Measurements from ENCODE around the gene CHI3L2.

Gene CHI3L2

DNA sequence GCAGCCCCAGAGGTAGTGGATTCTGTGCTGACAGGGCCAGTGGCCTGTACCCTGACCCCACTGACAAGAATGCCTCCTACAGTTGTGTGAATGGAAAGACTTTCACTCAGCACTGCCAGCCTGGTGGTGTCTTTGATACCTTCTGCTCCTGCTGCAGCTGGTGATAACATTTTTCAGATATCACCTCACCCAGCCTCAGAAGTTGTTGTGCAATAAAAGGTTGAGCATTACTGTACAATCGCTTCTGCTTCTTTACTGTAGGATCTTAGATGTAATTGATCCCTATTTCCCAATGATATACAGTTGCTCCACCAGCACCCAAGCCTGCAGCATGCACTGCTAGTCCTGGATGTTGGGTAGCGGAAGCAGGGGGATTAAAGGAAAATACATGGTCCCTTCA lies 58.4 kb downstream of the CHI3L2 start:
- intact Hi-C loops (cut with DNase I; ENCODE audit: low total_unique reads): no loop called here
- no peaks in the 10 kb centered on the region for H3K9me3 ChIP-seq
- H3K4me1 ChIP-seq: no peaks in the 10 kb centered on the region
- no peak overlapping the region for H3K4me3 ChIP-seq
- TF ChIP-seq, protein P1, sequence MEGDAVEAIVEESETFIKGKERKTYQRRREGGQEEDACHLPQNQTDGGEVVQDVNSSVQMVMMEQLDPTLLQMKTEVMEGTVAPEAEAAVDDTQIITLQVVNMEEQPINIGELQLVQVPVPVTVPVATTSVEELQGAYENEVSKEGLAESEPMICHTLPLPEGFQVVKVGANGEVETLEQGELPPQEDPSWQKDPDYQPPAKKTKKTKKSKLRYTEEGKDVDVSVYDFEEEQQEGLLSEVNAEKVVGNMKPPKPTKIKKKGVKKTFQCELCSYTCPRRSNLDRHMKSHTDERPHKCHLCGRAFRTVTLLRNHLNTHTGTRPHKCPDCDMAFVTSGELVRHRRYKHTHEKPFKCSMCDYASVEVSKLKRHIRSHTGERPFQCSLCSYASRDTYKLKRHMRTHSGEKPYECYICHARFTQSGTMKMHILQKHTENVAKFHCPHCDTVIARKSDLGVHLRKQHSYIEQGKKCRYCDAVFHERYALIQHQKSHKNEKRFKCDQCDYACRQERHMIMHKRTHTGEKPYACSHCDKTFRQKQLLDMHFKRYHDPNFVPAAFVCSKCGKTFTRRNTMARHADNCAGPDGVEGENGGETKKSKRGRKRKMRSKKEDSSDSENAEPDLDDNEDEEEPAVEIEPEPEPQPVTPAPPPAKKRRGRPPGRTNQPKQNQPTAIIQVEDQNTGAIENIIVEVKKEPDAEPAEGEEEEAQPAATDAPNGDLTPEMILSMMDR (IDR thresholded peaks at IDR 0.05): no peak
- H3K36me3 ChIP-seq: no peaks in the 10 kb centered on the region
- no peak for DNase-seq
- no peak overlapping the region for H3K27ac ChIP-seq
- H3K27me3 ChIP-seq: no peaks in the 10 kb centered on the region

- no peaks in the 10 kb centered on the region for H3K4me1 ChIP-seq
- no peaks in the 10 kb centered on the region for H3K9me3 ChIP-seq
- intact Hi-C loops (cut with DNase I; ENCODE audit: low total_unique reads): no loop called here
- H3K27me3 ChIP-seq: no peaks in the 10 kb centered on the region
- TF ChIP-seq, protein P1 (IDR thresholded peaks at IDR 0.05): no peak
- no peaks in the 10 kb centered on the region for H3K36me3 ChIP-seq
- H3K4me3 ChIP-seq: no peak overlapping the region
- DNase-seq: no peak
- H3K27ac ChIP-seq: no peak overlapping the region
These were observed 59.4 kb downstream of the CHI3L2 start for GRCh38 chr1:111286912-111287311.

DNA sequence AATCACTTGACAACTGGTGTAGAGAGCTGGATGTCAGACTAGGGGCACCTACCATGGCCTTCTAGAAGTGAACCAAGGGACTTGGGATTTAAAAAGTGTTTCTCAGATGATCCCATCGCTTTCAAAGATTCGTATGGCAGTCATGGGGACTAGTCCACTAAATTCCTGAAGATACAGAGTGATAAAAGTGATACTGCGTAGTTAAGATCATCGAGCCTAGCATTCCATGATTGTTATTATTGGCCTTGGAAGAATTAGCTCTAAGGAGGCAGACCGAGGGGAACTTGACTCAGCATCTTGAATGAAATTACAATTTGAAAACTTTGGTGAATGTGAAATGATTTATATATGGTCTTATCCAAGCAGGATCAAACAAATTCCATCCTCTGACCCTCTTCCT lies 61.9 kb downstream of the CHI3L2 start:
- no peaks in the 10 kb centered on the region for H3K36me3 ChIP-seq
- H3K27me3 ChIP-seq: no peaks in the 10 kb centered on the region
- intact Hi-C loops (cut with DNase I; ENCODE audit: low total_unique reads): no loop called here
- H3K4me3 ChIP-seq: no peak overlapping the region
- no peaks in the 10 kb centered on the region for H3K9me3 ChIP-seq
- no peak for DNase-seq
- TF ChIP-seq, protein P1 (IDR thresholded peaks at IDR 0.05): no peak
- no peak overlapping the region for H3K27ac ChIP-seq
- no peaks in the 10 kb centered on the region for H3K4me1 ChIP-seq

DNA sequence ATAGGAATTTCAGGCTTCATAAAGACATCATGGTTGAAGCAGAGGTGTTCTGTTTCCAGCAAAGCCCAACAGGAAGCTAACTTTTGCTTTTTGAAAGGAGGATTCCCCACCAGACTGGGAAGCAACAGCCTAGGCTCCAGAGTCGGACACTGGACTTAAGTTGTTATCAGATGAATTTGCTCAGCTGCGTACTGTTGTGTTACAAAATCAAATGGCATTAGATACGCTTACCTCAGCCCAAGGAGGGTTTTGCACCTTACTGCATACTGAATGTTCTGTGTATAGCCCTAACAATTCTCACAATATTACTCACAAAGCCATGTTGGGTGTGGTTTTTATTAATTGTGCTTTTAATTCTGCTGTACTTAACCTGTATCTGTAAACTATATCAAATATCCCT lies 62.6 kb downstream of the CHI3L2 start:
- Histone ChIP-seq H3K27ac (no peak overlapping the region), H3K4me3 (no peak overlapping the region), H3K9me3 (no peaks in the 10 kb centered on the region), H3K36me3 (no peaks in the 10 kb centered on the region), H3K4me1 (no peaks in the 10 kb centered on the region), H3K27me3 (no peaks in the 10 kb centered on the region)
- intact Hi-C loops (cut with DNase I; ENCODE audit: low total_unique reads): no loop called here
- TF ChIP-seq, protein P1 (IDR thresholded peaks at IDR 0.05): no peak
- DNase-seq: no peak

GRCh38 chr1:111290630-111291029 lies 63.1 kb downstream of the CHI3L2 start, which contains the start of gene CHIA:
TSS of gene CHIA (plus strand) at chr1:111290851. CDS start at chr1:111310468, 19,617 bp downstream.
- Histone ChIP-seq H3K4me1 (no peaks in the 10 kb centered on the region), H3K36me3 (no peaks in the 10 kb centered on the region), H3K9me3 (no peaks in the 10 kb centered on the region), H3K27ac (no peak within 1 kb of the TSS), H3K27me3 (no peaks in the 10 kb centered on the region), H3K4me3 (no peak within 1 kb of the TSS)
- intact Hi-C loops (cut with DNase I; ENCODE audit: low total_unique reads): no loop called here
- TF ChIP-seq, protein P1 (IDR thresholded peaks at IDR 0.05): no peak
- DNase-seq: no peak

Measured in tibial artery (tissue), 4 donors.